ENCODE data around the gene PIGU.
A peak's percentile ranks its signal among the peaks of the same experiment; 100 is the strongest.
"Not testable (repeated sequence)": the region's sequence is repeated elsewhere in the genome, so short reads cannot be mapped to it uniquely, and the experiment has no call there.

Gene PIGU

DNA sequence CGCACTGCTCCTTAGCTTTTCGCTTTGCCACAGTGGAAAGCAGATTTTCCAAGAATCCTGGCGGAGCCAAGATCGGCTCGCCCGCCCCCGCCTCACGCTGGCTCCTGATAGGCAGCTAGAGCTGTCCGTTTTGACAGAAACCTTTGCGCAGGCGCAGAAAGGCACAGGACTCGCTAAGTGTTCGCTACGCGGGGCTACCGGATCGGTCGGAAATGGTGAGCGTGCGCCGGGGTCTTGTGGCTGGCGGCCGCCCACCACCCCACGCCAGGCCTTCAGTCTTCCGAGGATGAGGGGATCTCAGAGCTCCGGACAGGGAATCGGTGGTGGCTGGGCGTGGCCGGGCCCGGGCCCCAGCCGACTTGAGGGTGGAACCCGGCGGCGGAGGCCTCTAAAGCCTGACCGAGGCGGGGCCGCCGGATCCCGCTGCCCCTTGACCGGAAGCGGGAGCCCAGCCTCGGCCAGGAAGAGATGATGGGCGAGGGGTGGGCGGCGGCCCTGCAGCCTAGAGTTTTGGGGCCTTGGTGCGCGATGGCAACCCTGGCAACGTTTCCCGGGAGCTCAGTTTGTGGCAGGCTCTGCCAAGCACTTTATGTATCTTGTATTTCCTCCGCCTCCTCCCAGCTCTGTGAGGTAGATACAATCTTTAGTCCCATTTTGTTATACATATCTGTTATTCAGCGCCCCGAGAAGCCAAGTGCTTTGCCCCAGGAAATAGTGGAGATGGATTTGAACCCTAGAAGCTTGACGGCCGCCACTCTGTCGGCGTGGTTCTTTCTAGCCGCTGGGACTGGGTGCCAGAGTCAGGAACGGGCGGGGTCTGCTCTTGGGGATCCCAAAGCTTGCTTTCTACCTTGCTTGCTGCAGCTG, 160.4 kb downstream of the PIGU start, which contains the start of gene DYNLRB1:
Gene DYNLRB1, plus strand, starts transcription at position 176 of the 867 bp plus-strand sequence. Its CDS starts 37 bp downstream, at position 213.
- H3K4me3 ChIP-seq (replicated peaks; ENCODE audit: low read depth, low read length): peak within 1 kb of the TSS; percentile 91
- DNase-seq (ENCODE audit: low read depth): peak; percentile 97
- TF ChIP-seq, protein P1, sequence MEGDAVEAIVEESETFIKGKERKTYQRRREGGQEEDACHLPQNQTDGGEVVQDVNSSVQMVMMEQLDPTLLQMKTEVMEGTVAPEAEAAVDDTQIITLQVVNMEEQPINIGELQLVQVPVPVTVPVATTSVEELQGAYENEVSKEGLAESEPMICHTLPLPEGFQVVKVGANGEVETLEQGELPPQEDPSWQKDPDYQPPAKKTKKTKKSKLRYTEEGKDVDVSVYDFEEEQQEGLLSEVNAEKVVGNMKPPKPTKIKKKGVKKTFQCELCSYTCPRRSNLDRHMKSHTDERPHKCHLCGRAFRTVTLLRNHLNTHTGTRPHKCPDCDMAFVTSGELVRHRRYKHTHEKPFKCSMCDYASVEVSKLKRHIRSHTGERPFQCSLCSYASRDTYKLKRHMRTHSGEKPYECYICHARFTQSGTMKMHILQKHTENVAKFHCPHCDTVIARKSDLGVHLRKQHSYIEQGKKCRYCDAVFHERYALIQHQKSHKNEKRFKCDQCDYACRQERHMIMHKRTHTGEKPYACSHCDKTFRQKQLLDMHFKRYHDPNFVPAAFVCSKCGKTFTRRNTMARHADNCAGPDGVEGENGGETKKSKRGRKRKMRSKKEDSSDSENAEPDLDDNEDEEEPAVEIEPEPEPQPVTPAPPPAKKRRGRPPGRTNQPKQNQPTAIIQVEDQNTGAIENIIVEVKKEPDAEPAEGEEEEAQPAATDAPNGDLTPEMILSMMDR (IDR thresholded peaks at IDR 0.05; ENCODE audit: low read length, missing control alignments): no peak

DNA sequence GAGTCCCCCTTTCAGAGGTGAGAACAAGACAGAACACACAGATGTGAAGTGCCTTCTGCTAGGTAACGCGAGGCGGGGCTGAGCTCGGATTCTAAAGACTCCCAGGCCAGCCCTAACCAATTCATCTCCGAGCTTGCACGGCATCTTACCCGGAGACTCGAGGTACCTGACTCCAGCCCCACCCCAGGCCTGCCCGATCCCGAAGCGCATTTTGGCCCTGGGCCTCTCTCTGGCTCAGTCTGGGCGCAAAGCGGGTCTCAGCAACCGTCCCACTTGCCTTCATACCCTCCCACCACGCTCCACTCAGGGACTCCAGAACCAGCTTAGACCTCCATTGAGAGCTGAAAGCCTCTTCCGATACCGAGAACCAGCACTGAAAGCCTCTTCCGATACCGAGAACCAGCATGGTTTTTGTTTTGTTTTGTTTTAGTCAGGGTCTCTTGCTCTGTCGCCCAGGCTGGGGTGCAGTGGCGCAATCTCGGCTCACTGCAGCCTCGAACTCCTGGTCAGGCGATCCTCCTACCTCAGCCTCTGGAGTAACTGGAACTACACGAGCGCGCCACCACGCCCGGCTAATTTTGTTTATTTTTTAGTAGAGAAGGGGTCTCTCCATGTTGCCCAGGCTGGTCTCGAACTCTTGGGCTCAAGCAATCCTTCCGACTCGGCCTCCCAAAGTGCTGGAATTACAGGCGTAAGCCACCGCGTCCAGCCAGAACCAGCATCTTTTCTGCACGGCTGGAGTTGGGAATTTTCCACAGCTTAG, 161.2 kb downstream of the PIGU start:
- DNase-seq (ENCODE audit: low read depth): peak; percentile 51
- TF ChIP-seq, protein P1 (IDR thresholded peaks at IDR 0.05; ENCODE audit: low read length, missing control alignments): no peak
- H3K4me3 ChIP-seq (replicated peaks; ENCODE audit: low read depth, low read length): peak overlapping the region; percentile 91

DNA sequence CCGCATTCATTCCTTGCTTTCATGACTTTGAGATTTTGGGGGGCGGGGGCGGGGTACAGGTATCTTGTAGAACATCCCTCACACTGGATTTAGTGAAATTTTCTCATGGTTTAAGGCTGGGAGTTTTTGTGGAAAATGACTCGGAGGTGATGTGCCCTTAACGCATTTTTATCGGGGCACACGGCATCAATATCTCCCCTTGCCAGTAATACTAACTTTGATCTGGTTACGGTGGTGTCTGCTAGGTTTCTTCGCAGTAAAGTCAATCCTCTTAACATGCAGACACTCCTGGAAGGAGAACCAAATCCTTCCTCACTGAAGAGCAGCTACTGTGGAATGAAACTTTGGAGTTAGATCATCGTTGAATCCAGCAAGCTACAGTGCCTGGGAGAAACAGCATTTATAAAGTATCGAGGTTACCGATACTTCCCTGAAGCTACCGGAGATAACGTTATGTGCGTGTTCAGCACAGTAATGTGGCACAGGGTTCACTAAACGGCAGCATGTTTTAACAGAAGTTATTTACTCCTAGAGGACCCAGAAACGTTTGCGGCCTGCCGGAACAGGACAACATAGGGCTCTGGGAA, 161.9 kb downstream of the PIGU start:
- DNase-seq (ENCODE audit: low read depth): no peak
- peak overlapping the region; percentile 91 for H3K4me3 ChIP-seq (replicated peaks; ENCODE audit: low read depth, low read length)
- TF ChIP-seq, protein P1 (IDR thresholded peaks at IDR 0.05; ENCODE audit: low read length, missing control alignments): no peak

DNA sequence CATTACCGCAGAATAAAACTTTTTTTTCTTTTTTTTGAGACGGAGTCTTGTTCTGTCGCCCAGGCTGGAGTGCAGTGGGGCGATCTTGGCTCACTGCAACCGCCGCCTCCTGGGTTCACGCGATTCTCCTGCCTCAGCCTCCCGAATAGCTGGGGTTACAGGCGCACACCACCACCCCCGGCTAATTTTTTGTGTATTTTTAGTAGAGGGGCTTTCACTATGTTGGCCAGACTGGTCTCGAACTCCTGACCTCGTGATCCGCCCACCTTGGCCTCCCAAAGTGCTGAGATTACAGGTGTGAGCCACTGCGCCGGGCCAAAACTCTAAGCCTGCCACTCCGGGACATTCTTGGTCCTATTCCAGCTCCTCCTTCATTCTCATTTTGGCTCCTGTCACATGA, 162.9 kb downstream of the PIGU start:
- DNase-seq (ENCODE audit: low read depth); H3K4me3 ChIP-seq (replicated peaks; ENCODE audit: low read depth, low read length): not testable (repeated sequence)

DNA sequence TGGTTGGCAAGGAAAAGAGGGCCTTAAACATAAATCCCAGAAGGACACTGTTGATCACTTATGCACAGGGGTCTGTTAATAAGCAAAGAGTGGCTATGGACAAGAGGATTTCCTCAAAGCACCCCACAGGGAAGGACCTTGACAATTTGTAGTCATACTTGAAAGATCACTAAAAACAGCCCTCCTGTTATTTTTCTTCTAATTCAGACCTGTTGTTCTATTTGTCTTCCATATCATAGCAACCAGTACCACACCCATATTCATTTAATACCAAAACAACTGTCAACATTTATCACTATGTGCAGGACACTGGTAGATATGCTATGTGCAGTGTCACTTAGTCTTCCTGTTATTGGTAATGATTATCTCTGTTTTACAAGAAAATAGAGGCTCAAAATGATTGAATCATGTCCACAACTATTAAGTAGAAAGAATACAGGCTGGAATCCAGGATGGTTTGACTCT, 163.9 kb downstream of the PIGU start:
- TF ChIP-seq, protein P1 (IDR thresholded peaks at IDR 0.05; ENCODE audit: low read length, missing control alignments): no peak
- H3K4me3 ChIP-seq (replicated peaks; ENCODE audit: low read depth, low read length): no peak overlapping the region
- peak; percentile 14 for DNase-seq (ENCODE audit: low read depth)

DNA sequence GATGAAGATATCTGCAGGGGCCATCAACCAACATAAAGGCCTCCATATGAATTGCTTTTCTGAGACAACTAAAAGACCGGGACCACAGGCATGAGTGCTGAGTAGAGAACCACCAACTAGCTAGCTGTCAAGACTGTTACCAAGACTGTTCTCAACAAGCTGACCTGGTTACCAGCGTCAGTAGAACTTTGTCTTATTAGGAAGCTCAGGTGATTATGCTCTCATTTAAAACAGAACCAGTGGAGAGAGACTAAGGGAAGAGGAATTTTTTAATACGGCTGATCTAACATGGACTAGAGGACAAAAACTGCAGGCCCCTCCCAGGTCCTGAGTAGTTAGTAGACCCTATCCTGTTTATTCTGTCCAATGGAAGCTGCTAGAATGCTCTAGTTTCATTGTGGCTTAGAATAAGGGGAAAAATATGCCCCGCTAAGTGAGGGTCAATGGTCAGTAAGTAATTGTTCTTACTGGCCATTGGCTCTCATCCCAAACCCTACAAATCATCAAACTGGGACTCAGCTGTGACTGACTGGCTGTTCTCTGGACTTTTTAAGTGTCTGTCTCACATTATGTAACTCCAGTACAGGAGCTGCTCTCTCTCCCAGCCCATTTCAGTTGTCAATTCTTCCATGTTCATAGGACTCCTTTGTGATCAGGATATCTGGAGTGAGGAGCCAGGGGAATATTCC, 164.5 kb downstream of the PIGU start:
- DNase-seq (ENCODE audit: low read depth): peak; percentile 8
- H3K4me3 ChIP-seq (replicated peaks; ENCODE audit: low read depth, low read length): no peak overlapping the region
- TF ChIP-seq, protein P1 (IDR thresholded peaks at IDR 0.05; ENCODE audit: low read length, missing control alignments): no peak
